BLaER1 treated with 17β-estradiol and CSF1 and Interleukin-3, amounts not matched to agents 10 nM and 100 nM (cell line): ENCODE data around the gene WDR72.
"Not testable (repeated sequence)": the region's sequence is repeated elsewhere in the genome, so short reads cannot be mapped to it uniquely, and the experiment has no call there.

Experiments
- H3K27ac ChIP-seq, 11 experiments: shearing (Covaris generic); formaldehyde crosslinking; 2 replicates each; pipeline ENCODE4 v1.8.1; 2022
- H3K27me3 ChIP-seq, 11 experiments: shearing (Covaris generic); formaldehyde crosslinking; 2 replicates each; pipeline ENCODE4 v1.8.1; 2022
- H3K36me3 ChIP-seq, 11 experiments: shearing (Covaris generic); formaldehyde crosslinking; 2 replicates each; pipeline ENCODE4 v1.8.1; 2022
- H3K4me1 ChIP-seq, 10 experiments: shearing (Covaris generic); formaldehyde crosslinking; 2 replicates each; pipeline ENCODE4 v1.8.1; 2022
- H3K4me2 ChIP-seq, 11 experiments: shearing (Covaris generic); formaldehyde crosslinking; 2 replicates each; pipeline ENCODE4 v1.8.1; 2022
- H3K4me3 ChIP-seq, 10 experiments: shearing (Covaris generic); formaldehyde crosslinking; 2 replicates each; pipeline ENCODE4 v1.8.1; 2022
- H3K9ac ChIP-seq, 11 experiments: shearing (Covaris generic); formaldehyde crosslinking; 2 replicates each; pipeline ENCODE4 v1.8.1; 2022
- H3K9me3 ChIP-seq, 11 experiments: shearing (Covaris generic); formaldehyde crosslinking; replicated peaks in 1 of 11; 2 replicates each; pipeline ENCODE4 v1.8.1; 2022
- H4K20me1 ChIP-seq, 11 experiments: shearing (Covaris generic); formaldehyde crosslinking; 2 replicates each; pipeline ENCODE4 v1.8.1; 2022
- Cebpa-rat ChIP-seq, 11 experiments: shearing (Covaris generic); IDR thresholded peaks; 2 replicates each; pipeline ENCODE4 v1.8.1; 2022

WDR72 gene

DNA sequence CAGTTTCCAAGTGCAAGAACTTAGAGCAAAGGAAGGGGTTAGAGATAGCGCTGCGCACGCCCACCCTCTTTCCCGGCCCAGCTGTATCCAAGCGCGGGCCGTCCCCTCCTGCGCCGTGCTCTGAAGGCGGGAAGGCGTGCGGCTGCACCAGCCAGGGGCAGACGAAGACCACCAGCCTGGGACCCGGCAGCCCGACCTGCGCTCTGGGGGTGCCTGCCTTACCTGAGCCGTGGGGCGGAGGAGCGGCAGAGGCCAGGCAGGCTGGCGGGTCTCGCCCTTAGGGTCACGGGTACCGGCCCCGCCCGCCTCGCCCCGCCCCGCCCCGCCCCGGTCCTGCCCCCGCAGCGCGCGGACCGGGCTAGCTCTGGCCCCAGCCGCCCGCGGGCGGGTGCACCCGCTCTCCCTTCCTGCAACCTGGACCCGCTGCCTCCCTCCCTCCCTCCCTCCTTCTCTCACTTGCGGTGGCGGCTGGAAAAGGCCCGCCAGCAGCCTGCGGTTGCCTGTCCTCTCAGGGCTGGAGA is at the start of gene WDR72:
Gene WDR72 (minus strand): TSS at position 253 of the 521 bp plus-strand sequence. CDS start 26,514 bp downstream, outside the sequence.
- H3K4me2 ChIP-seq: no peak within 1 kb of the TSS

DNA sequence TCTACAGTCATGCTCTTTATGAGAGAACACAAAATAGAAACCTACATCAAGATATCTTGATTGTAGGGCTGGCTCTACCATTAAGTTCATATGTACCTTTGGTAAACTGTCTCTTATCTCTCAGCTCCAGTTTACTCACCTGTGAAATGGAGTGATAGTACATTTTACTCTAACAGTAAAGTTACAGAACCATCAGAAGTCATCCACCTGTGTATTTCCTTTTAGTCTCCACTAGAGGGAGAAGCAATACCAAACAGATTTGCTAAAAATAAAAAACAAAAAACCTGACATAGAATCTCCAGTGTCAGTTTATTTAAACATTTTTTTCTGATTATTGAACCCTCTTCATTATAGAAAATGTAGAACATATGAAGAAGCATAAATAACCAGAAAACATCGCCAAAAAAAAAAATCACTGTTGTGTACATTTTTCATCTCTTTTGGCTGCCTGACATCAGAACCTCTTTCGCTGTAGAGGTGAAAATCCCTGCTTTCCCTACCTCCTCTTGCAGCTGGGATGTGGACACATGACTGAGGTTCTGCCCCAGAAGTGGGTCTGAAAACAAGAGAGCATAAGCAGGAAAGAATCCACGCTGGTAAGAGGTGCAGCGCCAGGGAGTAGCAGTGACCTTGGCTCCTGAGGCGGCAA is 48.7 kb upstream of the WDR72 start:
- no peak overlapping the region for H3K4me3 ChIP-seq
- H3K27me3 ChIP-seq: no peaks in the 10 kb centered on the region
- H3K9ac ChIP-seq: no peak overlapping the region
- no peaks in the 10 kb centered on the region for H4K20me1 ChIP-seq
- H3K4me1 ChIP-seq: peaks cover 0 to 7% (median 0%) of the 10 kb centered on the region in 10 experiments; a peak in 5 of 20 replicates
- peak overlapping the region in 5 of 11 experiments; percentile 2 to 52 (median 28); a peak in 7 of 22 replicates for H3K4me2 ChIP-seq
- no peaks in the 10 kb centered on the region for H3K9me3 ChIP-seq
- H3K27ac ChIP-seq: no peak overlapping the region
- no peaks in the 10 kb centered on the region for H3K36me3 ChIP-seq
- no peak for TF ChIP-seq Cebpa-rat (IDR thresholded peaks at IDR 0.05)

More for the DNA sequence above, at the start of gene WDR72:
- peaks cover 0 to 4% (median 0%) of the 10 kb centered on the region in 11 experiments; a peak in 2 of 22 replicates for H3K9me3 ChIP-seq
- H3K9ac ChIP-seq: no peak within 1 kb of the TSS
- H3K4me3 ChIP-seq: no peak within 1 kb of the TSS
- H3K36me3 ChIP-seq: no peaks in the 10 kb centered on the region
- H3K27ac ChIP-seq: no peak within 1 kb of the TSS
- H3K4me1 ChIP-seq: no peaks in the 10 kb centered on the region
- H4K20me1 ChIP-seq: no peaks in the 10 kb centered on the region
- H3K27me3 ChIP-seq: no peaks in the 10 kb centered on the region
- no peak for TF ChIP-seq Cebpa-rat (IDR thresholded peaks at IDR 0.05)

DNA sequence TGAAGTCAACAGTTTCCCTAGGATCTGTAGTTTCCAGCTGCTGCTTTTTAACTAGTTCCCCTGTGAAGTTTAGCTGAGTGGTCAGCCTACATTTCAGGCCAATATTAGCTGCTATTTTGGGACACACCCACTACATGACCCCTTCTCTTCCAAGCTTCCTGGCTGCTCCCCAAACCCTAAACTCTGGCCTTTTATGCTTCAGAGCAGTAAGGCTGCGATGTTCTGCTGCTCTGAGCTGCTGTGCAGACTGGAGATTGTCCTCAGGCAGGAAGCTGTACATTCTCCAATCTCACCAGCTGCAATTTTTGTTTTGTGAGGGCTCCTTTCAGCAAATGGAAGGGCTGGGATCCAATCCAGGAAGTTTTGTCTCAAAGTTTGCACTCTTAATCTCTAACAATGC is 48.0 kb upstream of the WDR72 start:
- Histone ChIP-seq H3K4me1 (peaks cover 0 to 7% (median 0%) of the 10 kb centered on the region in 10 experiments; a peak in 5 of 20 replicates), H3K4me3 (no peak overlapping the region), H4K20me1 (no peaks in the 10 kb centered on the region)

DNA sequence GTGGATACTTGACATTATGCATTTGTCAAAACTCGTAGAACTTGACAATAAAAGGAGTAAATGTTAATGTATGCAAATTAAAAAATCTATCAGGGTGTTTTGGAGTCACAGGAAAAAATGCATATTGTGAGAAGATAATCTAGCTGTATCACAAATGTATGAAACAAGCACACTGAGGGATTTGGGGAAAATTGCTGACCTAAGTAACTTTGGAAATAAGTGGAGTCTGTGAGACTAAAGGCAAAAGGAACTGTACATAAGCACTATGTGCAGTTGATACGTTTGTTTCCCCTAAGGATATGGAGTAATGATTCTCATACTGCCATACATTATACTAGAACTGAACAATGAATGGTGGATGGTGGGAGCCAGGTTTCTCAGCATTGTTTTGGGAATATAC is 43.2 kb upstream of the WDR72 start:
- H3K9ac ChIP-seq: no peak overlapping the region
- no peaks in the 10 kb centered on the region for H3K4me1 ChIP-seq
- H3K27ac ChIP-seq: no peak overlapping the region
- no peaks in the 10 kb centered on the region for H3K9me3 ChIP-seq
- no peaks in the 10 kb centered on the region for H3K36me3 ChIP-seq
- H4K20me1 ChIP-seq: no peaks in the 10 kb centered on the region
- no peak overlapping the region for H3K4me3 ChIP-seq
- no peaks in the 10 kb centered on the region for H3K27me3 ChIP-seq
- TF ChIP-seq Cebpa-rat (IDR thresholded peaks at IDR 0.05): no peak
- H3K4me2 ChIP-seq: no peak overlapping the region

More for the DNA sequence above, 48.0 kb upstream of the WDR72 start:
- no peak overlapping the region for H3K4me2 ChIP-seq
- H3K36me3 ChIP-seq: no peaks in the 10 kb centered on the region
- H3K9me3 ChIP-seq: no peaks in the 10 kb centered on the region
- H3K27me3 ChIP-seq: no peaks in the 10 kb centered on the region
- H3K9ac ChIP-seq: no peak overlapping the region
- no peak for TF ChIP-seq Cebpa-rat (IDR thresholded peaks at IDR 0.05)
- no peak overlapping the region for H3K27ac ChIP-seq

DNA sequence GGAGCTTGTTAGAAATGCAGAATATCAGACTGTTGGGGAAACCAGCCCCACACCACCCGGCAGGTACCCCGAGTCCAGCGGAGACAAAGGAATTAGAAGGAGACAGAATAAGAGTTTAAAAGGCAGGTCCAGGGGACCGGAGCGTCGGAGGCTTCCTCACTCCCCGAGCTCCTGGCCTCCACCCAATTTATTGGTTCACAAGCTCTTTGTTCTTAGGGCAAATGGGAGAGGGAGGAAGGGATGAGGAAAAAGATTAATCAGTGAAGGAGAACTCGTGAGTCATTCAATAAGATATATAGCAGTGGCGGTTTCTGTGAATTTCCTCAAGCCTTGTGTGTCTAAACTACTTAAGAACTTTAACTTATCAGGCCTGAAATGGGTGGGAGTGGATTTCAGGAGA is 32.1 kb upstream of the WDR72 start:
- no peaks in the 10 kb centered on the region for H3K27me3 ChIP-seq
- H3K27ac ChIP-seq: no peak overlapping the region
- H3K36me3 ChIP-seq: no peaks in the 10 kb centered on the region
- H3K9me3 ChIP-seq: no peaks in the 10 kb centered on the region
- no peaks in the 10 kb centered on the region for H4K20me1 ChIP-seq
- no peaks in the 10 kb centered on the region for H3K4me1 ChIP-seq
- no peak overlapping the region for H3K4me2 ChIP-seq
- no peak for TF ChIP-seq Cebpa-rat (IDR thresholded peaks at IDR 0.05)
- H3K4me3 ChIP-seq: no peak overlapping the region
- H3K9ac ChIP-seq: no peak overlapping the region

DNA sequence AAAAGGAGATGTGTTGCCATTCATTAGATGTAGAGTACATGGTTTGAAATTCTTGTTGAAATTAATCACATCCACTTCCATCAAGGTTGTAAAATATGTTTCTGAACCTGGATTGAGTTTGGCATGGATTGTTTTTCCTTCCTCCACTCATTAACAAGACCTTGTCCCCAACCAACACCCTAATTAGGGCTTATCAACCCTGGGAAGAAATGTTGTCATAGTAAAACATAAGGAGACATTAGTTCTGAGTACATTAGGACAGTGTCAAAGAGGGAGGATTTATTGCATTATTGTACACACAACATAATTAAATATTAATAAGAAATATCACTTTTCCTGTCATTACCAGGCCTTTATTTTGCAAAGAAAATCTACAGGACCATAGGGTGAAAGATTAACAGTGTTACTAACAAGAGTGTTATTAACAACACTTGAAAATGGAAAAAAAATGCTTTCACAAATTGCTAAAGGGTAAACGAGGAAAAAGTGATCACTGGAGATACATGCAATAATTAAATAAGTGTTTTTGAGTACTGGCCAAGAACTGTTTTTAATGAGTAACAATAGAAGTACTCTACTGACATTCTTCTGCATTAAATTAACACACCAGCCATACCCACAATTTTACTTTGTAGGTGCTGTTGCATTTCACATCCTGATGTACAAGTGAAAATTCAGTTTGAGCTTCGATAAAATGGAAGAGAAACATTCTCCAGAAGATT is 30.4 kb upstream of the WDR72 start:
- Histone ChIP-seq H3K36me3 (no peaks in the 10 kb centered on the region), H3K9ac (no peak overlapping the region), H3K4me1 (no peaks in the 10 kb centered on the region), H3K9me3 (peaks cover 0 to 13% (median 5%) of the 10 kb centered on the region in 11 experiments; a peak in 5 of 22 replicates), H3K27me3 (no peaks in the 10 kb centered on the region), H3K27ac (no peak overlapping the region), H3K4me2 (no peak overlapping the region), H4K20me1 (no peaks in the 10 kb centered on the region), H3K4me3 (no peak overlapping the region)
- TF ChIP-seq Cebpa-rat (IDR thresholded peaks at IDR 0.05): no peak

DNA sequence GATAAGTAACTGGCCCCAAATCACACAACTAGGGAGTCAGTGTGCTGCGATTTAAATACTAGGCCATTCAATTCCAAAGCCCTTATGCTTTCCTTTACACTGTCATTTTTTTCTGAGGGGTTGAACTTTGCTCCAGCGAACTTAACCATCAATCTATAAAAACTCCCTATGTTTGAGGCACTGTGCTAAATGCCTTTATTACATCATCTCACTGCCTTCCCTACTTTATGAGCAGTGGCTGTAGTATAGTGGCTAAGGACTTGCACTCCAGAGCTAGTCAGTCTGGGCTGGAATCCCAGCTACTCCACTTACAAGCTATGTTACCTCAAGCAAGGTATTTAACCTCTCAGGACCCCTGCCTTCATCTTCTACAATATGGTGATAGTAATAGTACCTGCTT is 26.9 kb upstream of the WDR72 start:
- H3K9me3 ChIP-seq: peaks cover 0 to 27% (median 13%) of the 10 kb centered on the region in 11 experiments; a peak in 11 of 22 replicates
- no peak overlapping the region for H3K4me3 ChIP-seq
- H3K9ac ChIP-seq: no peak overlapping the region
- no peaks in the 10 kb centered on the region for H3K27me3 ChIP-seq
- H3K27ac ChIP-seq: no peak overlapping the region
- no peak overlapping the region for H3K4me2 ChIP-seq
- no peaks in the 10 kb centered on the region for H4K20me1 ChIP-seq
- no peaks in the 10 kb centered on the region for H3K4me1 ChIP-seq
- TF ChIP-seq Cebpa-rat (IDR thresholded peaks at IDR 0.05): no peak
- no peaks in the 10 kb centered on the region for H3K36me3 ChIP-seq

DNA sequence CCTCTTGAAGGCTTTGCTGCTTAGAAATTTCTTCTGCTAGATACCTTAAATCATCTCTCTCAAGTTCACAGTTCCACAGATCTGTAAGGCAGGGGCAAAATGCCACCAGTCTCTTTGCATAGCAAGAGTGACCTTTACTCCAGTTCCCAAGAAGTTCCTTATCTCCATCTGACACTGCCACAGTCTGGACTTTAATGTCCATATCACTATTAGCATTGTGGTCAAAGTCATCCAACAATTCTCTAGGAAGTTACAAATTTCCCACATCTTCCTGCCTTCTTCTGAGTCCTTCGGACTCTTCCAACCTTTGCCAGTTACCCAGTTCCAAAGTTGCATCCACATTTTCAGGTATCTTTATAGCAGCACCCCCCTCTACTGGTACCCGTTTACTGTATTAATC is 25.8 kb upstream of the WDR72 start:
- not testable (repeated sequence) for H3K9ac ChIP-seq, H3K27me3 ChIP-seq, H3K27ac ChIP-seq, H3K4me1 ChIP-seq, H4K20me1 ChIP-seq, H3K4me2 ChIP-seq, H3K36me3 ChIP-seq, H3K4me3 ChIP-seq
- peaks cover 0 to 39% (median 22%) of the 10 kb centered on the region in 11 experiments; a peak in 17 of 22 replicates for H3K9me3 ChIP-seq

DNA sequence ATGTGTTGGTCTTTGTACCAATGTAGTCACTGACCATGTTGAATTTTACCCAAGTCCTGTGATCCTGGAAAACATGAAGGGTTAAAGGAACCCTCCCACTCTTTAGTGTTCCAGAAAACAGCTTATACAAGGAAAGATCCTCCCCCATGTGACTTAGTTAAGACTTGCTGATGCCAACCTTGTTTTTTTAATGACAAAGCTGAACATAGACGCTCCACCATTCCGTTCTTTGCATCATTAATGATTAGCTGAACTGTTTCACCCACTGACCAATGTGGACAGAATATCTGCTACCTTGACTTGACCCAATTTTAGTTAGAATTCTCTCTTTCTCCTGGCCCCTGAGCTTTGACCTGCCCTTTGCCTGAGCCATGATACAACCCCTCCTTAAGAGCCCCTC is 3.5 kb upstream of the WDR72 start:
- no peak for TF ChIP-seq Cebpa-rat (IDR thresholded peaks at IDR 0.05)
- Histone ChIP-seq H3K4me3 (no peak overlapping the region), H3K36me3 (no peaks in the 10 kb centered on the region), H3K9ac (no peak overlapping the region), H3K4me2 (no peak overlapping the region), H3K9me3 (peaks cover 0 to 4% (median 0%) of the 10 kb centered on the region in 11 experiments; a peak in 2 of 22 replicates), H3K27me3 (no peaks in the 10 kb centered on the region), H3K4me1 (no peaks in the 10 kb centered on the region), H3K27ac (no peak overlapping the region), H4K20me1 (no peaks in the 10 kb centered on the region)
